ENCODE data around the gene MTHFR. TPM values are rescaled to one million over a fixed set of nuclear protein-coding genes. Genes with fewer than 3 reads are reported as not detected.

Gene MTHFR
- total RNA-seq, 1 donor: 32.6 TPM

- H3K36me3 ChIP-seq (ENCODE audit: insufficient read depth, low read length): peaks cover 15% of the 10 kb centered on the region
- H3K27me3 ChIP-seq (ENCODE audit: insufficient read depth, low read length): peaks cover 3% of the 10 kb centered on the region
- no peaks in the 10 kb centered on the region for H3K9me3 ChIP-seq (ENCODE audit: low read depth, low read length)
- no peak overlapping the region for H2AFZ ChIP-seq (ENCODE audit: low read length)
- TF ChIP-seq CTCF (IDR thresholded peaks at IDR 0.05; ENCODE audit: extremely low read depth, low read depth, low read length): no peak
- no peaks in the 10 kb centered on the region for H3K79me2 ChIP-seq (ENCODE audit: insufficient read depth, low read length)
- H3K4me3 ChIP-seq (ENCODE audit: insufficient read depth, low read length): no peak overlapping the region
- no peak overlapping the region for H3K27ac ChIP-seq (ENCODE audit: low read depth, low read length)
- peaks cover 5% of the 10 kb centered on the region for H4K20me1 ChIP-seq (ENCODE audit: insufficient read depth, low read length)
- DNase-seq (ENCODE audit: insufficient read length, low spot score, missing footprints): peak; percentile 46
- H3K4me2 ChIP-seq (ENCODE audit: insufficient read depth, low read length): no peak overlapping the region
- no peaks in the 10 kb centered on the region for H3K4me1 ChIP-seq (ENCODE audit: insufficient read depth, low read length)
Observed at GRCh38 chr1:11753555-11754208, 52.1 kb downstream of the MTHFR start.

- Histone ChIP-seq H3K4me3 (ENCODE audit: insufficient read depth, low read length) (no peak overlapping the region), H3K4me2 (ENCODE audit: insufficient read depth, low read length) (no peak overlapping the region), H4K20me1 (ENCODE audit: insufficient read depth, low read length) (peaks cover 12% of the 10 kb centered on the region), H3K27ac (ENCODE audit: low read depth, low read length) (no peak overlapping the region), H3K9me3 (ENCODE audit: low read depth, low read length) (no peaks in the 10 kb centered on the region), H2AFZ (ENCODE audit: low read length) (no peak overlapping the region), H3K4me1 (ENCODE audit: insufficient read depth, low read length) (no peaks in the 10 kb centered on the region), H3K36me3 (ENCODE audit: insufficient read depth, low read length) (peaks cover 18% of the 10 kb centered on the region), H3K27me3 (ENCODE audit: insufficient read depth, low read length) (peaks cover 3% of the 10 kb centered on the region), H3K79me2 (ENCODE audit: insufficient read depth, low read length) (no peaks in the 10 kb centered on the region)
- no peak for TF ChIP-seq CTCF (IDR thresholded peaks at IDR 0.05; ENCODE audit: extremely low read depth, low read depth, low read length)
- peak; percentile 46 for DNase-seq (ENCODE audit: insufficient read length, low spot score, missing footprints)
Observed at GRCh38 chr1:11752359-11753088, 53.2 kb downstream of the MTHFR start.

- no peaks in the 10 kb centered on the region for H3K4me1 ChIP-seq (ENCODE audit: insufficient read depth, low read length)
- peaks cover 26% of the 10 kb centered on the region for H4K20me1 ChIP-seq (ENCODE audit: insufficient read depth, low read length)
- H3K4me3 ChIP-seq (ENCODE audit: insufficient read depth, low read length): no peak overlapping the region
- peaks cover 24% of the 10 kb centered on the region for H3K36me3 ChIP-seq (ENCODE audit: insufficient read depth, low read length)
- H2AFZ ChIP-seq (ENCODE audit: low read length): no peak overlapping the region
- H3K9me3 ChIP-seq (ENCODE audit: low read depth, low read length): no peaks in the 10 kb centered on the region
- H3K4me2 ChIP-seq (ENCODE audit: insufficient read depth, low read length): no peak overlapping the region
- no peaks in the 10 kb centered on the region for H3K27me3 ChIP-seq (ENCODE audit: insufficient read depth, low read length)
- DNase-seq (ENCODE audit: insufficient read length, low spot score, missing footprints): no peak
- no peak overlapping the region for H3K27ac ChIP-seq (ENCODE audit: low read depth, low read length)
- no peaks in the 10 kb centered on the region for H3K79me2 ChIP-seq (ENCODE audit: insufficient read depth, low read length)
- no peak for TF ChIP-seq CTCF (IDR thresholded peaks at IDR 0.05; ENCODE audit: extremely low read depth, low read depth, low read length)
Observed at GRCh38 chr1:11751087-11751486, 54.7 kb downstream of the MTHFR start.

GRCh38 chr1:11749996-11750395 lies 55.8 kb downstream of the MTHFR start:
- TF ChIP-seq CTCF (IDR thresholded peaks at IDR 0.05; ENCODE audit: extremely low read depth, low read depth, low read length): no peak
- Histone ChIP-seq H3K4me2 (ENCODE audit: insufficient read depth, low read length) (no peak overlapping the region), H3K4me3 (ENCODE audit: insufficient read depth, low read length) (no peak overlapping the region), H3K9me3 (ENCODE audit: low read depth, low read length) (no peaks in the 10 kb centered on the region), H3K79me2 (ENCODE audit: insufficient read depth, low read length) (no peaks in the 10 kb centered on the region), H3K27ac (ENCODE audit: low read depth, low read length) (no peak overlapping the region), H2AFZ (ENCODE audit: low read length) (no peak overlapping the region), H3K27me3 (ENCODE audit: insufficient read depth, low read length) (no peaks in the 10 kb centered on the region), H4K20me1 (ENCODE audit: insufficient read depth, low read length) (peaks cover 34% of the 10 kb centered on the region), H3K36me3 (ENCODE audit: insufficient read depth, low read length) (peaks cover 24% of the 10 kb centered on the region), H3K4me1 (ENCODE audit: insufficient read depth, low read length) (no peaks in the 10 kb centered on the region)
- DNase-seq (ENCODE audit: insufficient read length, low spot score, missing footprints): peak; percentile 10
